Suprapubic skin (tissue), 4 donors: ENCODE data around the gene SFXN5. TPM values are rescaled to one million over a fixed set of nuclear protein-coding genes. Genes with fewer than 3 reads are reported as not detected.

ENCODE experiments used
- DNase-seq, 2 donors: peaks; one replicate each; pipeline ENCODE4 v3.0.0-alpha.2; 2019; ENCODE audit warnings: low spot score in 2 of 2
- H3K27ac ChIP-seq: fragments of 200-600 bp; sonication (generic); one replicate; pipeline ENCODE4 v1.5.1; 2019
- H3K27me3 ChIP-seq: fragments of 200-600 bp; sonication (generic); one replicate; pipeline ENCODE4 v1.5.1; 2019
- H3K36me3 ChIP-seq: fragments of 200-600 bp; sonication (generic); one replicate; pipeline ENCODE4 v1.5.1; 2019
- H3K4me1 ChIP-seq: fragments of 200-600 bp; sonication (generic); one replicate; pipeline ENCODE4 v1.5.1; 2019
- H3K4me3 ChIP-seq: fragments of 200-600 bp; sonication (generic); one replicate; pipeline ENCODE4 v1.5.1; 2019; ENCODE audit warnings: mild to moderate bottlenecking
- H3K9me3 ChIP-seq: fragments of 200-600 bp; sonication (generic); one replicate; pipeline ENCODE4 v1.5.1; 2019
- EP300 ChIP-seq: sonication (generic); formaldehyde crosslinking; IDR thresholded peaks from one replicate; pipeline ENCODE4 v1.6.1; 2017; ENCODE audit warnings: antibody characterized with exemption
- POLR2A ChIP-seq, 2 donors: fragments of 450-650 bp; IDR thresholded peaks; one replicate each; pipeline ENCODE4 v1.6.1; 2017; ENCODE audit warnings: antibody characterized with exemption in 2 of 2, mild to moderate bottlenecking in 2 of 2, moderate library complexity in 2 of 2
- POLR2AphosphoS5 ChIP-seq, 3 donors: sonication (generic); formaldehyde crosslinking; IDR thresholded peaks; one replicate each; pipeline ENCODE4 v1.6.1; 2017; ENCODE audit warnings: antibody characterized with exemption in 3 of 3
- WGBS: methylation state at CpG from one replicate; pipeline ENCODE4 v1.1.5; 2018; 5-methylcytosine and 5-hydroxymethylcytosine counted together
- total RNA-seq, 4 donors: library from RNA; depleted of rRNA; stranded (reverse); fragments of >200 nt; gene quantifications; one replicate each; pipeline ENCODE4 v1.1.0, GENCODE V29; 2016
- TF ChIP-seq, protein P1 (sequence below), 2 donors: fragments of 200-600 bp in 1 of 2; fragments of 450-650 bp in 1 of 2; sonication (generic) in 1 of 2; IDR thresholded peaks; one replicate each; pipeline ENCODE4 v1.5.1; 2016 to 2019; ENCODE audit warnings: antibody characterized with exemption in 2 of 2, mild to moderate bottlenecking in 1 of 2, moderate library complexity in 1 of 2

The SFXN5 gene
- total RNA-seq, 4 donors from 2014 or later, result 11.9 to 25.7 (median 18.8) TPM

DNA sequence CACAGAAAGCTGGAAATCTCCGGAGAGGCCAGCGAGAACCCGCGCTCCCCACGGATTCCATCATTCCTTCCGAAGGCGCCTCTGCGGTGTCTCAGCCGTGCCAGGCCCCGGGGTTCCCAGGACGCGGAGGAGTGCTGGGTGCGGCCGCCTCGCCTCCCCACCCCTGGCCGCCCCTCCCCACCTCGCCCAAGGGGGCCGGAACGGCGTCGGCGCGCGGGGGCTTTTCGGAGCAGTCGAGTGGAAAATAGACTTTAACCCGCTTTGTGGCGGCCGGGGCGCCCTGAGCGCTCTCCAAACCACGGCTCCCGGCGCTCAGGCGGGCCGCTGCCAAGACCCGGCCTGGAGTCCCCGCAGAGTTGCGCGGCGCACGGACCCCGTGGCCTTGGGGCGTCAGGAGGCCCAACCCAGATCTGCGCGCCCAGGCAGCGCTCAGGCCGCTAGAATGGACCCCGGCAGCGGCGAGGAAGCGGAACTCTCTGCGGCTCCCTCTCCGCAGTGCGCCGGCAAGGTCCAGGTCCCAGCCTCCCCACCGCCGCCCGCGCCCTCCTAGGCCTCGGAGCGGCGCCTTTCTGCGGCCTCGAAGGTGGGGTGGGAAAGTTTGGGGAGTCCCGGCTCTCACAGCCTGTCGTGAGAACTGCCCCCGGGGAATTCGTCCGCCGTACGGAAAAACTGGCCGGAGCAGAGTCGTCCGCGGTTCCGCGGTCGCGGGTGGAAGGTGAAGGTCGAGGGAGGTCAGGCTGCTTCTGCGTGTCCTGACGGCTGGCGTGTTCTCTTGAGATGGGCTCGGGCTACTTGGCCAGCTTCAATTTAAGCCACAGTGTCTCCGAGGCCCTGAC lies 155.4 kb downstream of the SFXN5 start:
- no peak for TF ChIP-seq EP300
- TF ChIP-seq POLR2A (IDR thresholded peaks at IDR 0.05), result no peak
- no peak for TF ChIP-seq POLR2AphosphoS5 (IDR thresholded peaks at IDR 0.05)
- TF ChIP-seq, protein P1, sequence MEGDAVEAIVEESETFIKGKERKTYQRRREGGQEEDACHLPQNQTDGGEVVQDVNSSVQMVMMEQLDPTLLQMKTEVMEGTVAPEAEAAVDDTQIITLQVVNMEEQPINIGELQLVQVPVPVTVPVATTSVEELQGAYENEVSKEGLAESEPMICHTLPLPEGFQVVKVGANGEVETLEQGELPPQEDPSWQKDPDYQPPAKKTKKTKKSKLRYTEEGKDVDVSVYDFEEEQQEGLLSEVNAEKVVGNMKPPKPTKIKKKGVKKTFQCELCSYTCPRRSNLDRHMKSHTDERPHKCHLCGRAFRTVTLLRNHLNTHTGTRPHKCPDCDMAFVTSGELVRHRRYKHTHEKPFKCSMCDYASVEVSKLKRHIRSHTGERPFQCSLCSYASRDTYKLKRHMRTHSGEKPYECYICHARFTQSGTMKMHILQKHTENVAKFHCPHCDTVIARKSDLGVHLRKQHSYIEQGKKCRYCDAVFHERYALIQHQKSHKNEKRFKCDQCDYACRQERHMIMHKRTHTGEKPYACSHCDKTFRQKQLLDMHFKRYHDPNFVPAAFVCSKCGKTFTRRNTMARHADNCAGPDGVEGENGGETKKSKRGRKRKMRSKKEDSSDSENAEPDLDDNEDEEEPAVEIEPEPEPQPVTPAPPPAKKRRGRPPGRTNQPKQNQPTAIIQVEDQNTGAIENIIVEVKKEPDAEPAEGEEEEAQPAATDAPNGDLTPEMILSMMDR (IDR thresholded peaks at IDR 0.05), result no peak
- 2% methylated on average over 12 of the region's 86 CpGs for WGBS
- Histone ChIP-seq H3K27me3 (peaks cover 100% of the 10 kb centered on the region), H3K4me3 (peak overlapping the region; percentile 55), H3K27ac (no peak overlapping the region), H3K9me3 (no peaks in the 10 kb centered on the region), H3K4me1 (peaks cover 58% of the 10 kb centered on the region), H3K36me3 (no peaks in the 10 kb centered on the region)
- DNase-seq, result peak in 1 of 2 donors; percentile 61

DNA sequence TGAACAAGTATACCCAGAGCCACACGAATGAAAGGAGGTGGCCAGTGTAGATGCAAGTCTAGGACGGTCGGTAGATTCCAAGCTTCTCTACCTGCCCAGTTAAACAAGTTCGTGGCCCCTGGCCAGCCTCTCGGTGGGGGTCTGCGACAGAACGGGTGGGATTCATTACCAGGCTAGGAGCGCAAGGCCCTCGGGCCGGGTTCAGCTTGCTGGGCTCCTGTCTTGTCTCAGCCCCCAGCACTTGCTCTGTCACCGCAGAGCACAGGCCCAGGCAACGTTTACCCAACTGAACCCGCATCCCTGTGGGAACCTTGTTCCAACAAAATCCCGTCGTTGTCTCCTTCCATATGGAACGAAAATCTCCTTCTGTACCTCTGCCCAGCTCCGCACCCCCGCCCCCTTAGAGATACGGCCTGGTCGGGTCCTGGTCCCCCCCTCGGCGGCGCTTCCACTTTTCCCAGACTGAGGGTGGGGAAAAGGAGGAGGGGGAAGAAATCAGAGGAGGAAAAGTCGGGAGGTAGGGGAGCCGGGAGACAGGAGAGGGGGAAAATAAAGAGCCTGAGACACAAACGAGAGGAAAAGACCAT lies 156.1 kb downstream of the SFXN5 start:
- Histone ChIP-seq H3K4me3 (peak overlapping the region; percentile 55), H3K27ac (no peak overlapping the region), H3K27me3 (peaks cover 100% of the 10 kb centered on the region), H3K36me3 (no peaks in the 10 kb centered on the region), H3K9me3 (no peaks in the 10 kb centered on the region), H3K4me1 (peaks cover 53% of the 10 kb centered on the region)
- WGBS, result 3% methylated on average over 24 of the region's 26 CpGs
- peak in 1 of 2 donors; percentile 44 for DNase-seq
- TF ChIP-seq POLR2AphosphoS5 (IDR thresholded peaks at IDR 0.05), result no peak

DNA sequence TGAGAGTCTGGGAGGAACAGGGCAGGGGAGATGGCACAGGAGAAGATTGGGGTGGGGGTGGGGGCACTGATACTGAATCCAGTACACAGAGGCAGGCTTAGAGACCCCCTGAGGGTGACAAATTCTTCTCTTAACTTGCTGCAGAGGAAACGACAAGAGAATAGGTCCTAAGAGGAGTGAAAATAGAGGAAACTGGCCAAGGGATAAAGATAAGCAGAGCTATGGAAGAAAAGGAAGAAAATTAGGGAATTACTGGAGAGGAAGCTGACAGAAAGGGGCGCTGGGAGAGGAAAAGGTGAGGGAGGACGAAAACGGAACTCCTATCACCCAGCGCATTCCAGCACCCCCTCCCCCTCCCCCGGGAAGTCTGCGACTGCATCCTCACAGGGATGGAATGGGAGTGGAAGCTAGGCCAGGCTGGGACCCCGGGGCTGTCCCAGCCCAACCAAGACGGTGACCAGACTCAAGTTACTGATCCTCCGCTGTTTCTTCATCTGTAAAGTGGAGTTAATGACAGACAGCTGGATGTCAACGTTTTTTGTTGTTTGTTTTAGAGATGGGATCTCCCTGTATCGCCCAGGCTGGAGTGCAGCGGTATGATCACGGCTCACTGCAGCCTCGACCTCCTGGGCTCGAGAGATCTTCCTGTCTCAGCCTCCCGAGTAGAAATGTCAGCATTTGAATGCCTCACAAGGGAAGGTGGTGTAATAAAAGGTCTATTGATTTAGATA lies 156.8 kb downstream of the SFXN5 start:
- no peak for DNase-seq
- H3K36me3 ChIP-seq, result no peaks in the 10 kb centered on the region
- TF ChIP-seq, protein P1 (IDR thresholded peaks at IDR 0.05), result no peak
- TF ChIP-seq POLR2AphosphoS5 (IDR thresholded peaks at IDR 0.05) (no peak), POLR2A (IDR thresholded peaks at IDR 0.05) (no peak), EP300 (no peak)
- H3K4me1 ChIP-seq, result peaks cover 46% of the 10 kb centered on the region
- H3K9me3 ChIP-seq, result no peaks in the 10 kb centered on the region
- H3K27ac ChIP-seq, result no peak overlapping the region
- no peak overlapping the region for H3K4me3 ChIP-seq
- peaks cover 100% of the 10 kb centered on the region for H3K27me3 ChIP-seq
- WGBS, result 8% methylated on average over 17 of the region's 17 CpGs

DNA sequence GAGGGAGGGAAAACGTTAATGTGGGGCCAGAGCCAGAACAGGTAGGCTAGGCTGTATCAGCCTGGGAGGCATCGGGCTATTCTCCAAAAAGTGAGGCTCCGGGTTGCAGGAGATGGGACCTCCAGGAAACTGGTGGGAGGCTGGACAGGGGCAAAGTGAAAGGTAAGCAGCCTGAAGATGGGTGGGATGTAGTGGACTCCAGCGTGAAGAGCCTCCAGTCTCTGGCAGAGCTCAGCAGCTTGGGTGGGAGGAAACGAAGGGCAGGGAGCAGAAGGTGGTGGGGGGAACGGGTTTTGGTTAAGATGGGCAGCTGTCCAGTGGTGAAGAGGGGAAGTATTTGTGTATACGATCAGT lies 157.3 kb downstream of the SFXN5 start:
- 11% methylated on average over 7 of the region's 7 CpGs for WGBS
- DNase-seq, result peak in 1 of 2 donors; percentile 29
- H3K27me3 ChIP-seq, result peaks cover 100% of the 10 kb centered on the region
- H3K4me3 ChIP-seq, result no peak overlapping the region
- H3K4me1 ChIP-seq, result peaks cover 44% of the 10 kb centered on the region
- TF ChIP-seq POLR2AphosphoS5 (IDR thresholded peaks at IDR 0.05), result no peak
- TF ChIP-seq POLR2A (IDR thresholded peaks at IDR 0.05), result no peak
- TF ChIP-seq, protein P1 (IDR thresholded peaks at IDR 0.05), result no peak
- TF ChIP-seq EP300, result no peak
- no peaks in the 10 kb centered on the region for H3K36me3 ChIP-seq
- no peaks in the 10 kb centered on the region for H3K9me3 ChIP-seq
- H3K27ac ChIP-seq, result no peak overlapping the region

DNA sequence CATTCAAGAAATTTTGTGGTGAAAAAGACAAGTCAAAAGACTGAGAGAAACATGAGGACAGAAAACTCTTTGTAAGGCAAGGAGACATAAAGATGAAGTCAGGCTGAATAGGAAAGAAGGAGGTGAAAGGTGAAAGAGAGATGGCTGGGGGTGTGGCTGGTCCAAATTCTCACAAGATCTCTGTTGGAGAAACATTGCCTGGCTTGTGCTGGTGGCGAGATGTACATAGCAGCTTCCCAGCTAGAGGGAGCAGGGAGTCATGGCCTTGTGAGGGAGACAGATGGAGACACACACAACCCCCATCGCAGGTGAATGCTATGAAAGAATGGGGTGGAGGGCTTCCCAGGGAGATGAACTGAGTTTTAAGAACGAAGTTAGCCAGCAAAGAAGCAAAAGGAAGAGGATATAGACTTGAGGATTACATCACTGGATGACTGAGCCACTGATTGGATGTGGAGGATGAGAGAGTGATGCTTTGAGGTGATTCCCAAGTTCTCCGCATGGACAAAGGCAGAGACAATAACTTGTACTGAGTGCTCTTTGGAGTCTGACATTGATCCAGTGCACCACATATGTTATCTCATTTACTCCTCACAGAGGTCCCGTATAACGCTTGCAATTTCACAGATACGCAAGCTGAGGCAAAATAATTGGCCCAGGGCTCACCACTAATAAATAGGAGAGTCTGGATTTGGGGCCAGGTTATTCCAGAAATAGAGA lies 157.9 kb downstream of the SFXN5 start:
- Histone ChIP-seq H3K4me1 (peaks cover 41% of the 10 kb centered on the region), H3K27ac (no peak overlapping the region), H3K4me3 (no peak overlapping the region), H3K36me3 (no peaks in the 10 kb centered on the region), H3K27me3 (peaks cover 99% of the 10 kb centered on the region), H3K9me3 (no peaks in the 10 kb centered on the region)
- WGBS, result 17% methylated on average over 7 of the region's 7 CpGs
- DNase-seq, result peak in 1 of 2 donors; percentile 40
- no peak for TF ChIP-seq EP300
- TF ChIP-seq, protein P1 (IDR thresholded peaks at IDR 0.05), result no peak
